ENCODE measurements around the gene RBM44.
"Not testable (repeated sequence)": the region's sequence is repeated elsewhere in the genome, so short reads cannot be mapped to it uniquely, and the experiment has no call there.

Gene RBM44

DNA sequence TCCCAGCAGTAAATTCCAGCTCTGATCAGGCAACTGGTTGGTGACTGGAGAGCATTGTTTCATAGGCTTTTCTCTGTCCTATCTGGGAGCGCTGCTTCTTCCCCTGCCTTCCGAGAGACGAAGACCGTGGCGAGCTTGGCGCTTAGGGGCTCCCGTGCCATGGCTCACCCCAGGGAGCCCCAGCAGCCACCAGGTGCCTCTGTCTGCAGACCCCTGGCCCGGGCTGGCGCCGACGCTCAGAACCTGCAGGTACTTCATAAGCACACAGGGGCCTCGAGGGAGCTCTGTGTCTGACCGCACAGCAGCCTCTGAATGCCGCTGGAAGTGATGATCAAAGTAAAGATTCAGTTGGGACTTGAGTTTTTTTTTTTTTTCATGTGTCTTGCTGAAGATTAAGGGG is 19.1 kb upstream of the RBM44 start:
- FAIRE-seq, result no peak

DNA sequence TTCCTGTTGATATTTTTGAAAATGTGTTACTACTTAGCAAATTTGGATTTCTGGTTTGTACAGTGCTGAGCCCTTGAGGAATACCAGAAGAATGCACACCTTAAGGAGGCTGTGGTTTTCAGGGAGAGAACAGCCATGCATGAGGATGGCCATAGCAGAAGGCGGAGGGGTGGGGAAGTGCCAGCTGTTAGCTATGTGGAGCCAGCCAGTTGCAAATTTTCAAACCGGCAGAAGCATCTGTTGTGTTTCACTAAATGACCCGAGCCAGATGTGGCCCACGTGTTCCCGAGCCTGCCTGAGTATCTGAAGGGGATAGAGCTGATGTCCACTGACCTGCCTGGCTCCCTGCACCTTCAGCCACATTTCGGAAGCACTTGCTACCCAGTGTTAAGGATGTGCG is 16.4 kb upstream of the RBM44 start:
- no peak for FAIRE-seq

GRCh38 chr2:237783678-237784077 is 14.9 kb upstream of the RBM44 start:
- FAIRE-seq, result not testable (repeated sequence)

DNA sequence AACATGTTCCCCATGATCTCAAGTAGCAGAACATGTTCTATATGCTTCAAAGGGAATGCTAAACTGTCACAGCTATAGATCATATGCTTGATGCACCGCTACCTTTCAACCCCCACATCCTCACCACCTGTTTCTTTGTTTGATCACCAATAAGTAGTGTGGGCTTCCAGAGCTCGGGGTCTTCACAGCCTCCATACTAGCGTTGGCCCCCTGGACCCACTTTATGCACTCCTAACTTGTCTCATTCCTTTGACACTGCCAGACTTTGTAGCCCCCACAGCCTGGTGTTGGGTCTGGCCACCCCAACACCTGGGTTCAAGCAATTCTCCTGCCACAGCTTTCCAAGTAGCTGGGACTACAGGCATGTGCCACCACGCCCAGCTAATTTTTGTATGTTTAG is 11.6 kb upstream of the RBM44 start:
- FAIRE-seq, result no peak

- no peak for FAIRE-seq
Measured at GRCh38 chr2:237790353-237790752, 8.2 kb upstream of the RBM44 start.

DNA sequence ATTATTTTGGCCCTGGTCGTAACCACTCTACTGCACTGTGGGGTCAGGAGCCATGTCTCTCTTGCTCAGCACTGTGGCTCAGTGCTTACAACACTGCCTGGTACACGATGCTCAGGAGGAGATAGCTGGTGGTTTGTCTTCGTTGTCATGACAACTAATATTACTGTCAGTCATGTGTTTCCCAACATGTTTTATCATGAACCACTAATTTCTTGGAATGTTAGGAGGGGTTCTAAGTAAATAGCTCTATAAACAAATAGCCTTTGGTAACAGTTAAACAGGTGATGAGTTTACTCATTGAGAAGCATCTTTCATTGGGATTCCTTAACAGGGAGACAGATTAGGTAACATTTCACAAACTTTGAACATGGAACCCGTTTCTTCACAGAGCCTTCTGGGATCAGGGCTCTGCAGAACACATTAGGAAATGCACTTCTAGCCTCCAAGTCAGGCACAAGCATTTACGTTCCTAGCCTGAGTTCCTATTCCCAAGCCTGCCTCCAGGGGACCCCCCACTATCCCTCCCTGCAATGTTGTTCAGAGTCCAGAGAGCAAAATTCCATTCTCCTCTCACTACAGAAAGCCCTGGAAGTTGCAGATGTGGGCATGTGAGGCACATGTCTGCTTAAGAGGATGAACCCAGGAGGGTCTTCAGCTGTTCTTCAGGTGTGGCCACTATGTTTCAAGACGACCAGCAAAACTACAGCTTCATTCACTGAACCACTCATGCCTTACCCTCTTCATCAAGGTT is 6.4 kb upstream of the RBM44 start:
- no peak for FAIRE-seq

DNA sequence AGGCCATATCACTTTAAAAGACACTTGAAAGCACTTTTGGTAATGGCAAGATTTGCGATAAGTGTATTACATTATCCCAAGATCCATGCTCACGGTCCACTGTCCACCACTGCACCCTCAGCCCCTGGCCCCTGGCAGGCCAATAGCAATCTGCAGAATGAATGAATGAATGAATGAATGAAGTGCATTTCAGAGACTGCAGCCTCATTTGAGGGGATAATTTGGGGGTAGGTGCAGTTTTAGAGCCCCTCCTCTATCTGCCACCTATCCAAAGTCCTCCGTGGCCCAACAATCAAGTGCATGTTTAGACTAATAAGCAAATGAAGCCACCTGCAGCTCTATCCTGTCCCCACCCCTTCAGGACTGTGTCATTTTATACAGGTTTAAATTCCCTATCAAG is 1.3 kb upstream of the RBM44 start:
- no peak for FAIRE-seq

- no peak for FAIRE-seq
Measured at GRCh38 chr2:237799060-237799428, 465 bp downstream of the RBM44 start.

DNA sequence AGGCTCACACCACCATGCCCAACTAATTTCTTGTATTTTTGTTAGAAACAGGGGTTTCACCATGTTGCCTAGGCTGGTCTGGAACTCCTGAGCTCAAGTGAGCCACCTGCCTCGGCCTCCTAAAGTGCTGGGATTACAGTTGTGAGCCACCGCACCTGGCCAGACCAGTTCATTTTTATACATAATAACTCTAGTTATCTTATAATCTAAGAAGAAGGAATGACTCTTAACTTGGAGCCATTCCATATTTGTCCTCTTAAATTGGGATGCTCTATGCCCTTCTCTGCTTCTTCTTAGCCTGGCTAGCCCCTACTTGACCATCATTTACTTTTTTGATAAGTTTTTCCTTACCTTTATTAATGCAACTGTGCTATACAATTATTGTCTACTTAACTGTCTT is 2.9 kb downstream of the RBM44 start:
- FAIRE-seq, result no peak

DNA sequence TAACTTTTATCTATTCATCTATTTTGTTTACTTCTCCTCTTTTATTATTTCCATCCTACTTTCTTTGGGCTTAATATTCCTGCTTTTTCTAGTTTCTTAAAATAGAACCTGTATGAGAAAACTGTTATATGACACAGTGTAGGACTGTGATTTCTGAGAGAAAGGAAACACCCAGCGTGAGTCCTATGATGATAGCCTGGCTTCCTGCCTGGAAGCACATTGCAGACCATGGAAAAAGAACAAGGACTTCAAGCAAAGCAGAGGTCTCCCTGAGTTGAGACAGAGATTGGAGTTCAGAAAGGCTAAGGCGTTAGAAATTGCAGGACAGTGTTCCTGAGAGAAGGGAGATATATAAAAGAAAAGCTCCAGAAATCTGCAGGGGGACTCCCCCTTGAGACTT is 7.8 kb downstream of the RBM44 start:
- FAIRE-seq, result no peak

- no peak for FAIRE-seq
Measured at GRCh38 chr2:237815637-237816036, 17.1 kb downstream of the RBM44 start.

DNA sequence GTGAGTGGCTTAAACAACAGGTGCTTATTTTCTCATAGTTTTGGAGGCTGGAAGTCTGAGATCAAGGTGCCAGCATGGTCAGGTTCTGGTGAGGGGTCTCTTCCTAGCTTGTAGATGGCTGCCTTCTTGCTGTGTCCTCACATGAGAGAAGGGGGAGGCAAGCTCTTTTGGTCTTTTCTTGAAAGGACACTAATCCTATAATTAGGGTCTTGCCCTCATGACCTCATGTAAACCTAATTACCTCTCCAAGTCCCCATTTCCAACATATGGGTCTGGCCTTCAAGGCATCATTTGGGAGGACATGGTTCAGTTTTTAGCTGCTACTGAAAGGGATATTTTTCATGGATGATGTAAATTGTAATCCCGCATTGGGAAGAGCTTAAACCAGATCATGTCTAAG is 18.0 kb downstream of the RBM44 start:
- no peak for FAIRE-seq

DNA sequence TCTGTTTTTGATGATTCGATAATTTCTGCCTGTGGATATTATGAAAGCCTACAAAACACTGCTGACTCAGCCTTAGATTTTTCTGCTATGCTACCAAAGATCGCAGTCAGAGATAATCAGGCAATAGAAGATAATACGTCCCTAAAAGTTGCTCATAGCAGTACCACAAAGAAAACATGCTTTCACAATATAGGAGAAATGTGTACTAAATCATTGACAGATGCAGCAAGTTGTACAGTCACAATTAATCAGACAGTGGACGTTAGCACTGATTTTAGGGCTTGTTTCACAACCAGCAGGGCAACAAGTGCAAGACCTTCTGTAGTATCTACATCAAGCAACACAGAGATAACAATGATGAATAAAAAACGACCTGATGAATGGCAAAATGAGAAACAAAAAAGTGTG is 19.5 kb downstream of the RBM44 start:
- FAIRE-seq, result no peak

DNA sequence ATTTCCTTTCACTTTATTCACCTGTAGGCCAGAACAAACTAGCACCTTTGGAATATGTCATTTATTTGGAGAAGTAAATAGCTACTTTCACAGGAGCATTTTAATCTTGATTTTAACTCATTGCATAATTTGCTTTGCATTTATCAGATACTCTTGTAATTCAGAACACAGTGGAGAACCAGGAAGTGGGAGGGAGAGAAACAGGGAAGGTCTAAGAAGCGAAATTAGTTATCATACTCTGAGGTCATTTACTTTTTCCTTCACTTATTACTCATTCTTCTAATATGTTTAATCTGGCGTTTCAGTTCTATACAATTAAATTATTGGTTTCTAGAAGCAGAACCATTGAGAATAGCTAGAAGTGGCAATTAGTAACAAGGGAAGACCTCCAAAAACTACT is 20.7 kb downstream of the RBM44 start:
- FAIRE-seq, result no peak

DNA sequence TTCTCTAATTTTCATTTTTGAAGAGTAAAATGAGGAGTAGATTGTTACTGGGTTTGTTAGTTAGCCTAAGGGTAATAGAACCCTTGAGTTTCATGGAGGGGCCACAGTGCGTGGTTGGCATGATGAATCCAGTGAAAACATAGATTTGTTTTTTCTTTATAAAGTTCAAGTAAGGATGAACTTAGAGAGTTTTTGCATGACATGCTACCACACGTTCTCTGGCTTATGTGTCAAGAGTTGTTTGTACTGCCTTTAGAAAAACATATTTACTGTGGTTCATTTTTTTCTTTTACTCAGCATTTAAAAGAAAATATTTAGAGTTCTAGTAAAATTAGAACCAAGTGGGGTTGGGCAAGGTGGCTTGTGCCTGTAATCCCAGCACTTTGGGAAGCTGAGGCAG is 21.8 kb downstream of the RBM44 start:
- no peak for FAIRE-seq

- no peak for FAIRE-seq
Measured at GRCh38 chr2:237823544-237823943, 25.0 kb downstream of the RBM44 start.

DNA sequence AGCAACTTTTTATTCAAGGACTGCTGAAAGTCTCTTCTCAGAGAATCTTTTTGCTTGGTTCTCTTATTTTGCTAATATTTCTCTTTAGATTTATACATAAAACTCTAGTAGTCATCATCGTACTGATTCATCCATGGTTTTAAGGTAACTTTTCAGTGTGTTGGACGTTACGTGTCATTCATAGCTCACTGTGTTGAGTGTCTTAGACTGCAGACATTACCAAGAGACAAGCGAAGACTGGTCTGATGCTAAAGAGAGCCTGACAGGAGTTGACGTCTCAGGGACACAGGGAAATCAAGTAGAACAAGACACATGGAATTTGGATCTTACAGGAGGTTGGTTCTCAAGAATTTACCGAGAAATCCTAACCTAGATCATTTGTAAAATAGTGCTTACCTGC is 25.5 kb downstream of the RBM44 start:
- no peak for FAIRE-seq

DNA sequence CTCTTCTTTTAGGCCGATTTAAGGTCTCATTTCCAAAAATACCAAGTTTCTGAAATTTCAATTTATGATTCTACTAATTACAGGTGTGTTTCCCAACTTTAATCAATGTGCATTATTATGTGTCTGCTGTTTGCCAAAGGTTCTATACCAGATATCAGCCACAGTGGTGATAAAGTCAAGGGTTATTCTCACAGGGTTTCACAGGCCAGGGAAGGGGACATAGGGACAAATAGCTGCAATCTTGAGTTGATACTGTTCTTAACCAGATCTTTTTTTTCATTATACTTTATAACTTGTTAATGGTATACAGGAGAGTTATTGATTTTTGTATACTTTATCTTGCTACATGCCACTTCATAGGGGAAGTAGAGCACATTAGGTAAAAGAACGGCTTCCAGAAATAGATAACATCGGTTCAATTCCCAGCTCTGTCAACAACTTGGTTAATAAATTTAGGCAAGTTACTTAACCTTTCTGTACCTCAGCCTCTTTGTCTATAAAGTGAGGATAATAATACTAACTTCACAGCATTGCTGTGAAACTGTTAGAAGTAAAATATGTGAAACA is 28.9 kb downstream of the RBM44 start:
- FAIRE-seq, result no peak

GRCh38 chr2:237830522-237830921 is 31.9 kb downstream of the RBM44 start:
- FAIRE-seq, result no peak

- no peak for FAIRE-seq
Measured at GRCh38 chr2:237833546-237833945, 35.0 kb downstream of the RBM44 start.

- no peak for FAIRE-seq
Measured at GRCh38 chr2:237835372-237835771, 36.8 kb downstream of the RBM44 start.

GRCh38 chr2:237841051-237841450 is 42.5 kb downstream of the RBM44 start:
- no peak for FAIRE-seq

- FAIRE-seq, result not testable (repeated sequence)
Measured at GRCh38 chr2:237848940-237849339, 50.4 kb downstream of the RBM44 start.

- FAIRE-seq, result no peak
Measured at GRCh38 chr2:237854295-237854694, 55.7 kb downstream of the RBM44 start.

GRCh38 chr2:237857791-237858190 is 59.2 kb downstream of the RBM44 start:
- no peak for FAIRE-seq
